Activated CD8-positive, alpha-beta memory T cell treated with anti-CD3 and anti-CD28 coated beads for 4 hours (primary cell): Measurements from ENCODE around the gene AVEN.
"Not testable (repeated sequence)": the region's sequence is repeated elsewhere in the genome, so short reads cannot be mapped to it uniquely, and the experiment has no call there.

Experiments
- DNase-seq, 2 donors: peaks; one replicate each; pipeline ENCODE4 v3.0.0-alpha.2; 2020; ENCODE audit warnings: low read depth in 2 of 2

AVEN gene

GRCh38 chr15:34038871-34039789 is at the start of gene AVEN:
Gene AVEN, minus strand, starts transcription at chr15:34039204. Its CDS starts 158 bp downstream, at chr15:34039046.
- DNase-seq, result peak; percentile 21 to 27

GRCh38 chr15:34085746-34086145 is 46.7 kb upstream of the AVEN start:
- no peak for DNase-seq

GRCh38 chr15:34084086-34084485 is 45.1 kb upstream of the AVEN start:
- DNase-seq, result no peak

- no peak for DNase-seq
Observed at GRCh38 chr15:34079904-34080303, 40.9 kb upstream of the AVEN start.

GRCh38 chr15:34078900-34079299 is 39.9 kb upstream of the AVEN start:
- DNase-seq, result no peak

- no peak for DNase-seq
Observed at GRCh38 chr15:34076785-34077184, 37.8 kb upstream of the AVEN start.

GRCh38 chr15:34070003-34070402 is 31.0 kb upstream of the AVEN start:
- no peak for DNase-seq

GRCh38 chr15:34065941-34066340 is 26.9 kb upstream of the AVEN start:
- DNase-seq, result no peak

GRCh38 chr15:34065261-34065660 is 26.3 kb upstream of the AVEN start:
- DNase-seq, result no peak

GRCh38 chr15:34064438-34064837 is 25.4 kb upstream of the AVEN start:
- DNase-seq, result no peak

GRCh38 chr15:34059946-34060345 is 20.9 kb upstream of the AVEN start:
- no peak for DNase-seq

- no peak for DNase-seq
Observed at GRCh38 chr15:34059476-34059875, 20.5 kb upstream of the AVEN start.

GRCh38 chr15:34056911-34057310 is 17.9 kb upstream of the AVEN start:
- DNase-seq, result no peak

GRCh38 chr15:34055868-34056595 is 17.0 kb upstream of the AVEN start:
- no peak for DNase-seq

GRCh38 chr15:34054081-34054707 is 15.2 kb upstream of the AVEN start:
- DNase-seq, result no peak

GRCh38 chr15:34050385-34050784 is 11.4 kb upstream of the AVEN start:
- not testable (repeated sequence) for DNase-seq

GRCh38 chr15:34049112-34049511 is 10.1 kb upstream of the AVEN start:
- DNase-seq, result no peak

- DNase-seq, result no peak
Observed at GRCh38 chr15:34047893-34048775, 9.1 kb upstream of the AVEN start.

- DNase-seq, result no peak
Observed at GRCh38 chr15:34046471-34047145, 7.6 kb upstream of the AVEN start.

- DNase-seq, result no peak
Observed at GRCh38 chr15:34043813-34044212, 4.8 kb upstream of the AVEN start.

GRCh38 chr15:34043391-34043790 is 4.4 kb upstream of the AVEN start:
- no peak for DNase-seq
